GOT3 (cell line): ENCODE data around the gene PPM1H.
A peak's percentile ranks its signal among the peaks of the same experiment; 100 is the strongest.

Source experiments
- DNase-seq: peaks from one replicate; lab custom pipeline; 2025; ENCODE audit warnings: mixed read lengths; lab: John Stamatoyannopoulos, UW

Gene PPM1H

DNA sequence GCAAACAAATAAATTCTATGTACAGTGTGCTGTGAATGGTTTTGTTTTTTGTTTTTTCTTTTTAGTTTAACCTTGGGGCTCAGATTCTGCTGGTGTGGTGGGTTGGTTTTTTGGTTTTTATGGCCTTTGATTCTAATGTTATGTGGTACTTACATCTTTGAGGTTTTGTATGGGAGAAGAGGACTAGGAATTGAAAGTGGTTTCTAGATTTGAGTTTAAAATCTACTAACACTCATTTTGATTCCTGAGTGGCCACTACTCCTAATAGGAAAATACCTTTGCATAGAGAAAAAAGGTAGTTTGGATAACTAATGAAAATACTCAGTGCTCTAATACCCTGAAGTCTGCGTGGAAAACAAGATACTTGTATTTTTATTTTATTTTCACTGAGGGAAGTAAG is 330.6 kb downstream of the PPM1H start:
- DNase-seq = no peak

DNA sequence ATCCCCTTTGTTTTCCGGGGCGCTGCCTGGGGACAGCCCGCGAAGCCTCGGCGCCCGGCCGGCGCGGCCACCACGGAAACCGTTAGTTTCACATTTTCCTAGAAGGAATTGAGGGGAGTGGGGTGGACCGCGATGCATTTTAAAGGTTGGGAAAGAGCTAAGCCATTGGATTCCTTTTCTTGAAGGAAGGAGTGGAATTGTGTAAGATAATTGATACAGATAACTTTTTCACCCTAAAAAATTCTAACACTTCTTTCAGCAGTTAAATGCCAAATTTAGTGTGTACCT is 331.2 kb downstream of the PPM1H start:
- DNase-seq = no peak

DNA sequence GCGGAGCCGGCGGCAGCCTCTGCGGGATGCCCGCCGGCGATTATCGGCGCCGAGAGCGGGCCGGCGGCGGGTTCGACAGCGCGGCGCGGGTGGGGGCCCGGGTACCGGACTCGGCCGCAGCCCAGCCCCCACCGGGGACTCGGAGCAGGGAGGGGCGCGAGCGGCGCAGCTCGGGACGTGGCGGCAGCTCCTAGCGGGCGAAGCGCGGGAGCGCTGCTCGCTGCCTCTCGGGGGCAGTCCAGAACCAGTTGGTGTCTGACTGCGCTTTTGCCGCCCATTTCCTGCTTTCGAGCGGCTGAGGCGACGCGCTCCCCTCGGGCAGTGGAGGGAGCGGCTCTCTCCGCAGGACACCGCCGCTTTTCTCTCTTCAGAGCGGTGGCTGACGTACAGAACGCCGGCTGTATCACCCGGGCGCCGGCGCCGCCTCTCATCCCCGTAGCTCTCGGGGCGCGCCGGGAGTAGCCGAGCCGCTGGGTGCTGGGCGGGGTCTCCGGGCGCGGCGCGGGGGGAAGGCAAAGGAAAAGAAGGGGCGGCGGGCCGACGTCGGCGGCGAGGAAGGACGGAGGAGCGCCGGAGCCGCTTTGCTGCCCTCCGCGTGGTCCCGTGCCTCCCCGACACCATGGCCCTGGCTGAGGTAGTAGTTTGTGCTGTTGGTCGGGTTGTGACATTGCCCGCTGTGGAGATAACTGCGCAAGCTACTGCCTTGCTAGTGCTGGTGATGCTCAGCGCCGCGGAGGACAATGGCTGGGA is 331.7 kb downstream of the PPM1H start:
- peak; percentile 100 for DNase-seq

DNA sequence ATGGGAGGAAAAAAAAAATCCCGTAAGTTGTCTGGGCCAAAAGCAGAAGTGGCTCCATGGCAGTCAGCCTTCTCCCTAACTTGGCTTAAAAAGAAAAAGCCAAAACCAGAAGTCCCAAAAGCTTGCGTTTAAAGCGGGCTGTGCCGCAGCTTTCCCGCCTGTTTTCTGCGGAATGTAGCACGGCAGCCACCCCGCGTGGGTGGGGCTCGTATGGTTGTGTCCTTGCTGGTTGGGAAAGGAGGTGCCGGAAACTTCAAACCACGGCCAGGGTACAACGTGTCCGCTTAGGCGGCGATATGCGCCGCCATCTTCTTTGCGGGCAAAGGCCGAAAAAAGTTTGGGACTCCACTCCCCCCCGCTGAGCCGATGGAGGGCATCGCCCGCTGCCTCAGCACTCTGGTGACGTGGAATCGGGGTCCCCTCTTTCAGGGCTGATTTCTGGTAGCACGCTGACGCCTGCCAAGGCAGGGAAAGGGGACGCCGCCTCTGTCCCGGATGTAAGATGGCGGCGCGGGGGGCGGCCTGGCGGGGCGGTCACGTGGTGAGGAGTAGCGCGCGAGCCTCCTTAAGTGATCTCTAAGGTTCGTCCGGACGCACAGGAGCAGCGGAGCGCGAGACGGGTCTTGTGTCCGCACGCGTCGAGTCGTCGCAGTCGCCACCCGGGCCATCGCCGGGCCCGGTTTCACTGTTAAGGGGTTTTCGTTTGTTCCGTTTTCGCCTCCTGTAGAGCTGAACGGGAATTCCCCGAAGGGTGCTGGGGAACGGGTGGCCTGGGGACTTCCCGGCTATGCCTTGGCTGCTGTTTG is 332.5 kb downstream of the PPM1H start:
- DNase-seq = peak; percentile 100

DNA sequence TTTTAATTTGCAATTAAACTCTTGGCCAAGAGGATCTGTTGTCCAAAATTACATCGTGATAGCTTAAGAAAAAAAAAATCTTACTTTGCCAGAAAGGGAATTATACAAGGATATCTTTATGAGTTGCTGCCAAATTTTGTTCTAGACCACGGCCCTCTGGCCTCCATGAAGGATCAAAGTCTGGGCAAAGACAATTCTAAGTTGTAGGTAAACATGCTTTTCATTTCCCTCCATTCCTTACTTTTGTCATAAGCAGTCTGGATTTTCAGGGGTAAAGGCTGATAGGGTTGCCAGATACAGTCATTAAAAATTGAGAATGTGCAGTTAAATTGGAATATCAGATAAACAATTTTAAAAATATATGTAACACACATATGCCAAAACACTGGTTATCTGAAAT is 333.2 kb downstream of the PPM1H start:
- DNase-seq = no peak

DNA sequence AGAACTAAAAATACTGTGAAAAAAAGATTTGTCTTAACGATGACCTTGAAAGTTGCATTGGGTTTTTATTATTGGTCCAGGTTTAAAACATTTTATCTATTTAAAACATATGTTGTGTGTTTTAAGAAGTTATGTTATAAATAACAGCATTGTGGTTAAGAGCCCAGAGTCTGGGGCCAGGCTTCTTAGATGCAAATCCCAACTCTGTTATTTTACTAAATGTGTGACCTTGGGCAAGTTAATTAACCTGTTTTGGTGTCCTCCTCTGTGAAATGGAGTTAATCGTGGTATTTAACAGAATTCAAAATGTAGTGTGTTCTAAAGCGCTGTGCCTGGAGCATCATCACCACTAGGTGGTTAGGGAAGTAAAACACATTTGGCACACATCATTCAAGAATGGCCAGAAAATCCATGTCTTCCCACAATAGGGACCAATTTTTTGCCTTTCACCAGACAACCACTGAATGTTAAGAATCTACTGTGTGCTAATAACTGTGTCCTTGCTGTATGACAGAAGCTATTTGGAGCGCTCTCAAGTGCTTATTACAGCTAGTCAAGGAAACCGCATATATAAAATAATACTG is 335.0 kb downstream of the PPM1H start:
- no peak for DNase-seq

DNA sequence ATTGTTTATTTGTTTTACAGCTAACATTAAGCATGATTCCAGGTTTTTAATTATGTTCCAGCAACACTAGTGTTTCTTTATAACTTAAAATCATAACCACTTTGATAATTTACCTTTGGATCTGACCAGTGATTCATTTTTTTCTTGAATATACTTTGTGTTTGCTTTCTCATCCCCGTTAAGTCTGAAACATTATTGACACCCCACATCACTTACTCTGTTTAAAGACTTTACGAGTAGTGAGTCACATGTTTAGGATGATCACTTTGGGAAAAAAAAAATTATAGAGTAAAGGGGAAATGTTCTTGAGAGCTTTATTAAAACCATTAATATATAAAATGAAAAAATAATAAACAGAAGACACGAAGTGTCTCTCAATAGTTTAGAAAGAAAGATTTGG is 336.1 kb downstream of the PPM1H start:
- DNase-seq = no peak

DNA sequence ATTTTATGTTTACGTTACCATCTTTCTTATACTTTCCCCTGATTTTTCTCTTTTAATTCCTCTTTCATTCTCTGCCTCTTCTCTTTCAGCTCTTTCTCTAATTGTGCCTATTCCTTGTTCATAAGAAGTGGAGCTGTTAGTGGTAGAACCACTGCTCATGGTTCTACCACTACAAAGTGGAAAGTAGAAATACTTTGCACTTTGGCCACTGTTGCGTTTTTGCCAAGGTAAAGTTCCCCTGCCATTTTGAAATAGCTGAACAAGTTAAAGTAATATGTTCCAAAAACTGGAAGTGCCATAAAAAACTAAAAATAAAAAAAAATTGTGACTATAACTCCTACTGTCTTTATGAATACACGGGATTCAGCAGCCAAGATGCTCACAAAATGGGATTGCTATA is 337.7 kb downstream of the PPM1H start:
- DNase-seq = no peak
